ENCODE measurements around the gene ICE2.

DNA sequence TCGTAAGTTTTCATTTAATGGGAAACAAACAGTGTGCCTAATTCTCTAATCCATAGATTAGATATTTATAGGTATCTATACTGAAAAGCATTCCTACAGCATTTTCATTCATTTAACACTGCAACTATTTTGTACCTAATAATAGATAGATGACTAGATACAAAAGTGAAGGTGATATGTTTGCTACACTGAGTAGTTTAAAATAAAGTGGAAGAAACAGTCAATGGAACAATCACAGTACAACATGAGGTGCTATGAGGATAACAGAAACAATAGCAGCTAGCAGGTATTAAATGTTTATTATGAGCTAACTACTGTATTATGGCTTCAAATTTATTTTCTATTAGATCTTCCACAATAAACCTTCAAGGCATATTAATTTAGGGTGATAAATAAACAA is 50.0 kb downstream of the ICE2 start:
- TF ChIP-seq, protein P1, sequence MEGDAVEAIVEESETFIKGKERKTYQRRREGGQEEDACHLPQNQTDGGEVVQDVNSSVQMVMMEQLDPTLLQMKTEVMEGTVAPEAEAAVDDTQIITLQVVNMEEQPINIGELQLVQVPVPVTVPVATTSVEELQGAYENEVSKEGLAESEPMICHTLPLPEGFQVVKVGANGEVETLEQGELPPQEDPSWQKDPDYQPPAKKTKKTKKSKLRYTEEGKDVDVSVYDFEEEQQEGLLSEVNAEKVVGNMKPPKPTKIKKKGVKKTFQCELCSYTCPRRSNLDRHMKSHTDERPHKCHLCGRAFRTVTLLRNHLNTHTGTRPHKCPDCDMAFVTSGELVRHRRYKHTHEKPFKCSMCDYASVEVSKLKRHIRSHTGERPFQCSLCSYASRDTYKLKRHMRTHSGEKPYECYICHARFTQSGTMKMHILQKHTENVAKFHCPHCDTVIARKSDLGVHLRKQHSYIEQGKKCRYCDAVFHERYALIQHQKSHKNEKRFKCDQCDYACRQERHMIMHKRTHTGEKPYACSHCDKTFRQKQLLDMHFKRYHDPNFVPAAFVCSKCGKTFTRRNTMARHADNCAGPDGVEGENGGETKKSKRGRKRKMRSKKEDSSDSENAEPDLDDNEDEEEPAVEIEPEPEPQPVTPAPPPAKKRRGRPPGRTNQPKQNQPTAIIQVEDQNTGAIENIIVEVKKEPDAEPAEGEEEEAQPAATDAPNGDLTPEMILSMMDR (IDR thresholded peaks at IDR 0.05 in 2 of 3, conservative IDR thresholded peaks at IDR 0.05 in 1 of 3; ENCODE audit: borderline replicate concordance in 1 of 3, insufficient read depth in 1 of 3, low read depth in 2 of 3, low read length in 2 of 3): no peak
- TF ChIP-seq YY1 (IDR thresholded peaks at IDR 0.05; ENCODE audit: extremely low read depth, insufficient replicate concordance, low read depth, low read length) (no peak), RAD21 (IDR thresholded peaks at IDR 0.05; ENCODE audit: low read depth) (no peak), POLR2A (IDR thresholded peaks at IDR 0.05; ENCODE audit: borderline replicate concordance, extremely low read depth, insufficient read depth, insufficient read length) (no peak), ZNF274 (IDR thresholded peaks at IDR 0.05; ENCODE audit: low read depth, low read length) (no peak), JUND (IDR thresholded peaks at IDR 0.05) (no peak), POLR2AphosphoS5 (IDR thresholded peaks at IDR 0.05; ENCODE audit: low read depth, low read length) (no peak), FOSL1 (IDR thresholded peaks at IDR 0.05; ENCODE audit: low read depth) (no peak)

Data from HCT116 (cell line).